ENCODE results near the gene TTC13. TPM values are rescaled to one million over a fixed set of nuclear protein-coding genes. Genes with fewer than 3 reads are reported as not detected.
A peak's percentile ranks its signal among the peaks of the same experiment; 100 is the strongest.

The TTC13 gene
- total RNA-seq, 6 experiments from 2014 or later: 10.7 to 14.4 (median 12.4) TPM

- no peak for TF ChIP-seq CTCF (IDR thresholded peaks at IDR 0.05)
- H3K36me3 Mint-ChIP-seq (ENCODE audit: low read depth): no peaks in the 10 kb centered on the region
- peak; percentile 75 for DNase-seq
- H3K27me3 Mint-ChIP-seq (ENCODE audit: insufficient read depth): no peaks in the 10 kb centered on the region; the same call in none of the 2 replicates
- peak overlapping the region; percentile 46 for H3K27ac Mint-ChIP-seq
- no peaks in the 10 kb centered on the region for H3K9me3 Mint-ChIP-seq
- peaks cover 45% of the 10 kb centered on the region for H3K4me1 Mint-ChIP-seq (ENCODE audit: low read depth)
- peak overlapping the region; percentile 62 for H3K4me3 Mint-ChIP-seq
These were observed 100.1 kb downstream of the TTC13 start for GRCh38 chr1:230878591-230878990.

- H3K9me3 Mint-ChIP-seq: no peaks in the 10 kb centered on the region
- no peaks in the 10 kb centered on the region for H3K36me3 Mint-ChIP-seq (ENCODE audit: low read depth)
- peak overlapping the region; percentile 46 for H3K27ac Mint-ChIP-seq
- DNase-seq: no peak
- TF ChIP-seq CTCF (IDR thresholded peaks at IDR 0.05): no peak
- H3K4me1 Mint-ChIP-seq (ENCODE audit: low read depth): peaks cover 45% of the 10 kb centered on the region
- H3K4me3 Mint-ChIP-seq: peak overlapping the region; percentile 62; the same call in 1 of the 2 replicates
- H3K27me3 Mint-ChIP-seq (ENCODE audit: insufficient read depth): no peaks in the 10 kb centered on the region; the same call in none of the 2 replicates
These were observed 100.6 kb downstream of the TTC13 start for GRCh38 chr1:230877924-230878590.

GRCh38 chr1:230877146-230877923, 101.3 kb downstream of the TTC13 start:
- Mint-ChIP-seq H3K4me3 (no peak overlapping the region), H3K9me3 (no peaks in the 10 kb centered on the region), H3K27ac (peak overlapping the region; percentile 2; the same call in 1 of the 2 replicates), H3K27me3 (ENCODE audit: insufficient read depth) (no peaks in the 10 kb centered on the region; the same call in 1 of the 2 replicates), H3K4me1 (ENCODE audit: low read depth) (peaks cover 45% of the 10 kb centered on the region), H3K36me3 (ENCODE audit: low read depth) (no peaks in the 10 kb centered on the region)
- DNase-seq: peak; percentile 52
- no peak for TF ChIP-seq CTCF (IDR thresholded peaks at IDR 0.05)

GRCh38 chr1:230876660-230877059, 102.0 kb downstream of the TTC13 start:
- H3K4me1 Mint-ChIP-seq (ENCODE audit: low read depth): peaks cover 45% of the 10 kb centered on the region
- no peak for TF ChIP-seq CTCF (IDR thresholded peaks at IDR 0.05)
- H3K9me3 Mint-ChIP-seq: no peaks in the 10 kb centered on the region
- no peaks in the 10 kb centered on the region; the same call in 1 of the 2 replicates for H3K27me3 Mint-ChIP-seq (ENCODE audit: insufficient read depth)
- H3K36me3 Mint-ChIP-seq (ENCODE audit: low read depth): no peaks in the 10 kb centered on the region
- DNase-seq: no peak
- H3K27ac Mint-ChIP-seq: no peak overlapping the region
- no peak overlapping the region for H3K4me3 Mint-ChIP-seq

GRCh38 chr1:230875370-230875769, 103.3 kb downstream of the TTC13 start:
- Mint-ChIP-seq H3K36me3 (ENCODE audit: low read depth) (no peaks in the 10 kb centered on the region), H3K9me3 (no peaks in the 10 kb centered on the region), H3K4me1 (ENCODE audit: low read depth) (peaks cover 45% of the 10 kb centered on the region), H3K4me3 (no peak overlapping the region), H3K27ac (no peak overlapping the region), H3K27me3 (ENCODE audit: insufficient read depth) (no peaks in the 10 kb centered on the region; the same call in 1 of the 2 replicates)
- DNase-seq: no peak
- TF ChIP-seq CTCF (IDR thresholded peaks at IDR 0.05): no peak
